NCI-H510A (cell line): Measurements from ENCODE around the gene SLC6A11.

ENCODE experiments used
- DNase-seq: peaks from one replicate; lab custom pipeline; 2025; lab: John Stamatoyannopoulos, UW

Gene SLC6A11

DNA sequence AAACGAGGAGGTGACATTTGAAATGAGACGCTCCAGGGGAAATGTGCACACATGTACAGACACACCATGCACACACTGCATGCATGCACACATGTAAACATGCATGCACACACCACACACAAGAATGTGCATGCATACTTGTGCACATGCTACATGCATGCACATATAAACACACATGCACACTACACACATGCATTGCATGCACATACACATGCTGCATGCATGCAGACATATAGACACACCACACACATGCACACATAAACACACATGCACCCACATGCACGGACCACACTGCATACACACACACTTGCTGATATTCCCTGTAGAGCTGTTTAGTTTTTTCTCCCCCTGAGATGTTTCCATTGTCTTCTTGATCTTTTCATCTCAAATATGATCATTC lies 138.7 kb downstream of the SLC6A11 start:
- DNase-seq = no peak

DNA sequence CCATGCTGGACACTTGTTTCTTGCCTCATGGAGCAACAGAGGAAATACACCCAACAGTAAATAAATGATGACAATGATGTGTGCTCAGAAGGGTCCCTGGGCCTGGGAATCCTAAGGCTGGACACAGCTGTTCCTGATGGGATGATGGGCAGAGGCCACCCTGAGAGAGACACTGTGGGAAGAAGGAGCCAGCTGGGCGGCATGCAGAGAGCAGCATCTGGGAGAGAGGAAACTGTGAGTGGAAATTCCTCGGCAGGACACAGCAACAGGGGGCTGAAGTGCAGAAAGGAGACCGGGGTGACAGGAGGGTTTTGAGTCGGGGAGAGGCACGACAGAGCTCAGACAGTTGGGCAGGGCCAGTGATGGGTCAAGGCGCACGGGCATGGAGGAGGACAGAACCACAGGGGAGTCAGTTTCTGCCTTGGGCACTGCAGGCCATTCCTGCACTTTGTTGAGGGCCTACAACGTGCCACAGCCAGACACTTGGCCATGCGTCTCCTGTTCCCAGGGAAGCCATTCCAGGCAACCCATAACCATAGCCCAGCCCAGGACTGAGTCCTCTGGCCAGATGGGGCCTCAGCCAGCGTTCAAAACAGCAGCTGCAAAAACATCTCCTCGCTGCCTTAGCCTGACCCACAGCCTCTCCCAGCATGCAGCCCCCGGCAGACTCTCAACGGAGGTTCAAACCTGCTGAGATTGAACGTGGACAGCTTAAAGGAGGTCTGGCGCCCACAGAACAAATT lies 139.9 kb downstream of the SLC6A11 start:
- no peak for DNase-seq

DNA sequence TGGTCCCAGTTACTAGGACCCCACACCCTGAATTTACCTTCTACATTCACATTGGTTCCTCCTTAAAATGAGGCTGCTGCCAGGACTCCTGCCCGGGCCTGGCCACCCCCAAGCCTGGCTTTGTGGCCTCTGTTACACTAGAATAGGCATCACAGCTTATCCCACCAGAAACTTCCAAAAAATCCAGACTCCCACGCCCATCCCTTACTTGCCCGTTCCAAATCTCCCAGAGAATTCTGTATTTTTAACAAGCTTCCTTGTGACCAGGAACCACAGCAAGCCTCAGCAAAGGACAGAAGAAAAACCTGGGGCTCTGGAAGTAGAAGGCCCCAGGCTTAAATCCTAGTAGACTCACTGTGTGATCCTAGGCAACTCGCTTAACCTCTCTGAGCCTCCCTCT lies 140.5 kb downstream of the SLC6A11 start:
- DNase-seq = no peak

DNA sequence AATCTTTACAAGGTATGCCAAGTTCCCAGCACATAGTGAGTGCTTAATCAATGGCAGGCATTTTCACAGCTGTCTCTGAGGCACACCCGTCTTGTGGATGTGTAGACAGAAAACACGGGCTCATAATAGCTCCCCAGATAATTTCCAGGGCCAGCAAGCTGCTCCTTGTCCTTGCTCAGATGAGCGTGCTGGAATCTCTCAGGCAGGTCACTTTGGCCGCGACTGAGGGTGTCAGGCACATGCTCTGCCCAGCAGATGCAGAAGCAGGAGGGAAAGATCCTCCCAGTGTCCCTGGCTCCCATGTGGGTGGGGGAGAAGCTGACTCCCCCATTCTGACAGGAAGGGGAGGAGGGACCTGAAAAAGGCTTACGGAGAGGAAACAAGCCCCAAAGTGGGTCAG lies 141.0 kb downstream of the SLC6A11 start:
- no peak for DNase-seq

DNA sequence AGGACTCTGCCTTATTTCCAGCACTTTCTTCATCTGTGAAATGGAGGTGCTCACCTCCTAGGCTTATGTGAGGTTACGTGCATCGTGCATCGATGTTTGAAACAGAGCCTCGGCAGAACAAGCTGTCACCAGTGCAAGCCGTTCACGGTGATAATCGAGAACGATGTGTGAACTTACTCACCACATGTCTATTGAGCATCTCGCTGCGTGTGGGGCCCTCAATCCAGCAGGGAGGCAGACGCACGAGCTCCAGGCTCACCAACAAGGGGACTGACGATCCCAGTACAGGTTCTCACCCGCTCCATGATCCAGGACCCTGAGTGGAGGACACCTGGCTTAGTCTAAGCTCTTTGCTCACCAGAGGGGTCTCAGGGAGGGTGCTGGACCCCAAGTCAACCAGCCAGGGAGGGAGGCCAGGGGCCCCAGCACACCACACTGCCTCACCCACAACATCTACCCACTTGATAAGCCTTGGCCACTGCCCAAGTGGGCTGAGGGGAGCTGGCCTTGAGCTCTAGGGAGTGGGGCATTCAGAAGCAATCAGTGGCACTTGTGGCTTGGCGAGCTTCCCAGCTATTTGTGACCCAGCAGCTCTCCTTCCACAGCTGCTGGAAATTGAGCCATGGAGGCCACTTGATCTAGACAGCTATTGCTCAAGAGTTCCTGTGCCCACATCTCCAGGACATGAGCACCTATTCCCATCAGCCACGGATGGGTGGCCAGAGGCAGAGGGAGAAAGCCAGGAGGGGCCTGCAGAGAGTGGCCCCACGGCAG lies 142.1 kb downstream of the SLC6A11 start:
- no peak for DNase-seq

DNA sequence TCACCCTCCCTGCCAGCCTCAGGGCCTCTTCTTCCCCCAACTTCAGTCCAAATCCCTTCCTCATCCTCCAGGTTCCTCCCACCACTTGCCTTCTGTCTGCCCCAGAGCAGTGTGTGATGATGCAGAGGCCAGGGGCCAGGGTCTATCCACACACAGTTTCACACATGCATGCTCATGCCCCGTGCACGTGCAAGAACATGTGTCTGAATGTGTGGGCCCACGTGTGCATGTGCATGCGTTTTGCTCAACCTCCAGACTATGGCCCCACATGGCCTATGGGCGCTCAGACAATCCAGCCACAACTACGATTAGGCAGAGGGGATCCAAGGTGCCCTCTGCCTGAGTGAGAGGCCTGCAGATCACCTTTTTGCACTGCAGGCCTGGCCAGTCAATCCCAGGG lies 144.2 kb downstream of the SLC6A11 start:
- no peak for DNase-seq

DNA sequence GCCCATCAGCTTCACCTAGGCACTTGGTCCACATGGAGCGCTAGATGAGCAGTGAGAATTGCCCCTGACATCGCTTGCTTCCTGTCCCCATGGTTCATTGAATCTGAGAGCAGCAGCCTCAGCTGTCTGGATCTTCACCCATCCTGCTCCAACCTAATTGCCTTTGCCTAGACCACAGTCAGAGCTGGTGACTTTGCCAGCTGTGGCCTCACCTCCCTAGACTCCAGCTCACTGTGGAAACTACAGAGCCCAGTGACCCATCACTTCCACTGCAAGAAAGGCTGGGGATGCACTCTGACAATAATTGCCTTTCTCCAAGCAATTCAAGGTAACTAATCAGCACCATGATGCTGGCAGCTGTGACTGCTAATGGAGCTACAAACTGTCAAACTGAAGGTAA lies 145.9 kb downstream of the SLC6A11 start:
- no peak for DNase-seq

DNA sequence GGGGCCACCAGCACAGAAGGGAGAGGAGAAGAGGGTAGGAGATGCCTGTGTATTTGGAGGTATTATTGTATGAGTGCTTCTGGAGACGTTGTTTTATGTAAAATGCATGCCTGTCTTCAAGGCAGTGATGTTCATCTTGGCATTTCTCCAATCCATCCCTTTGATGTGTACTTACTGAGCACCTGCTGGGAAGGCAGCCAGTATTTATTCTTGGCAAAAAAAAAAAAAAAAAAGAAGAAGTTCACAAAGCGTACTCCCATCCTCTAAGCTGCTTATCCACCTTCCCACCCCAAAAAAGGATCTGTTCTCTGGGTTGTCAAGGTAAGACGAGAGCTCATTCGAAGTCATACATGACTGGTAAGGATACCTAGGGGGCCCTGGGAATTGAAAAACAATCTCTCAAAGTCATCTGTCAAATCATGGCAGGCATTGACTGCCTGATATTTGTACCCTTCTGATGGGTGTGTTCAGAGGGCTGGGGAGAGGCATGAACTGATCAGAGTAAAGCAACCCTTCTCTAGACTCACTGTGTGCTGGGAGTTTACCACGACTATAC lies 146.5 kb downstream of the SLC6A11 start:
- no peak for DNase-seq

DNA sequence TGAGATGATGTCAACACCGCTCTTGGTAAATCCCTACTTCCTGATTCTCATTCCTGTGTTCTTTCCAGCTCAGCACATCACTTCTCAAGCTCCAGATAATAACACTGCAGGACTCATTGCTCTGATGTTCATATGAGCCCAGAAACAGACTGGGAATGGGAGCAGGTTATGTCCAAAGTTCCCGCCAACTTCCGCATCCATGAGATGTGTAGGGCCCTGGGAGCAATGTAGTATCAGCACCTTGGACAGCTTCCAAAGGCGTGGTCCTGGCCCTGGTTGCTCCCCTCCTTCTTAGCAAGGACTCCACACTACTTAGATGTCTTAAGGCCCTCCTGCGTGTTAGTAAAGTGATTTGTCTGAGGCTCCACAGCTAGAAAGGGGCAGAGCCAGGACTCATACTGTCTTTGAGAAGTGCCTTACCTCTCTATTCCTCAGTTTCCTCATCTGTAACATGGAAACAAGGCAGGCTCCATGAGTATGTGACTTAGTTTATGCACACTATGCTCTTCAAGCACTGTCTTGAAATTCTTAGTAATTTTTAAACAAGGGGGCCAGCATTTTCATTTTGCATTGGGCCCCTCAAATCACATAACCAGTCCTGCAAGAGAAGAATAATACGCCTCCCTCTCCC lies 148.6 kb downstream of the SLC6A11 start:
- DNase-seq = no peak

DNA sequence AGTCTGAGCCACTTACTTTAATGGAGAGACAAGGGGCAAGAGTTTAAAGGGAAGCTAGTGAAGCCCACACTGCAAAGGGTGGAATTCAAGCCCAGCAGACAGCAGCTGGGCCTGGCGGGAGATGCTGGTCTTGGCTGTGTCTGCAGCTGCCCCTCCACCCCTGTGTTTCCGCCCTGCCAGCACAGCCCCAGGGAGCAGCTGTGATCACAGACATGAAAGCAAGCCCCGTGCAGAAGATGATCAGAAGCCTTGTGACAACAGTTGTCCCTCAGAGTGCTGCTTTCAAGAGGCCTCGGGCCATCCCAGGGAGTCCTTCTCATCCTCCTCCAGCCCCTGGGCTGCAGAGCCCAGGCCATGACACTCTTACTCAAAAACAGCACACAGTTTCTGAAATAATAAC lies 152.4 kb downstream of the SLC6A11 start:
- no peak for DNase-seq

DNA sequence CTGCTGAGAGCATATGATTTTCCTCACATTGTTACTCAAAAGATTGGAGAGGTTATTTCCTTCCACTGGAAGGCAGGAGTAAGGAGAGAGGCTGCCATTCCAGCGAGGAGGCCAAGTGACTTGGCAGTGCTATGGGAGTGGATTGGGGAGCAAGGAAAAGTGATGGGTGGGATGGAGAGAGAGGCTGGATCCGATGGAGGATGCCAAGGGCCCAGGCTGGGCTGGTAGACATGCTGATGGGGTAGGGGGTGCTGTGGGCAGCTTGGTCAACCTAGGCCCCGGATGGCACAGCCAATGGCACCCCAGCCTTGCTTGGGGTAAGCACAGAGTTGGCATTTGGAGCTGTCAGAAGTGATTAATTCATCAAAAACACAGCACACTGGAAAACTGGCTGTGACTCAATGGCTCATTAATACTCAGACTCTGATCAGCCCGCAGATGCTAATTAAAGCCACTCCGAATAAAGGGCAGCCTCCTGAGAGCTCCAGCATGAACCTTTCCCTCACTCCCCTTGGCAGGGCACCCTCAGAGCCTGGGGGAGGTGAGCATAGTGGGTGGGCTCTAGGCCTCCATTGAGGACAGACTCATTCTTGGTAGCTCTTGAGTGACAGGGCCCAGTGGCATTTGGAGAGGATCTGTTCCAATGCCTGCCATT lies 154.4 kb downstream of the SLC6A11 start:
- DNase-seq = no peak

DNA sequence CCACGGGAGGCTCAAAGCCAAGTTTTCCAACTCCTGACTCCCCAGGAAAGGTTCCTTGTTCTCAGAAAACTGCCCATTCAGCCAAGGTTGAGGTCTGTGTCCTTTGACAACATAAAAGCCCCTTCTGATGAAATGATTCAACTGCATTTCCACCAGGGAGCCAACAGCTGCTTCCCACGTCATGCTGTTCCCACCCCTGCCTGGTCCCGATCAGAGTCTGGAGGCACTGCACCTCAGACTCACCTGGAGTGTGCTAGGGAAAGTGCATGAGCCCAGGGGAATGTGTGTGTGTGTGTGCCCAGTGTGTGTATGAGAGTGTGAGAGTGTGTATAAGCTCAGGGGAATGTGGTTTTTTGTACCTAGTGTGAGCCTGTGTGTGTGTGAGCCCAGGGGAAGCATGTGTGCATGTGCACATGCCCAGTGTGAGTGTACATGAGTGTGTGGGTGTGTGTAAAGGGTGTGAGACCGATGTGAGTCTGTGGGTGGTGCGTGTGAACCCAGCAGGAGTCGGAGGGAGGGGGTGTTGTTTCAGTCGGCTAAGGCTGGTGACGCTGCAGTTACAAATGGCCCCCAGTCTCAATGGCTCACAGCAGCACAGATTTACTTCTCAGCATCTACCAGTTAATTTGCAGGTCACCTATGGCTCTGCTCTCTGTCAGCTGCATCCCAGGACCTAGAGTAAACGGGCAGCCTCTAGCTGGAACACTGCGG lies 156.2 kb downstream of the SLC6A11 start:
- DNase-seq = no peak

DNA sequence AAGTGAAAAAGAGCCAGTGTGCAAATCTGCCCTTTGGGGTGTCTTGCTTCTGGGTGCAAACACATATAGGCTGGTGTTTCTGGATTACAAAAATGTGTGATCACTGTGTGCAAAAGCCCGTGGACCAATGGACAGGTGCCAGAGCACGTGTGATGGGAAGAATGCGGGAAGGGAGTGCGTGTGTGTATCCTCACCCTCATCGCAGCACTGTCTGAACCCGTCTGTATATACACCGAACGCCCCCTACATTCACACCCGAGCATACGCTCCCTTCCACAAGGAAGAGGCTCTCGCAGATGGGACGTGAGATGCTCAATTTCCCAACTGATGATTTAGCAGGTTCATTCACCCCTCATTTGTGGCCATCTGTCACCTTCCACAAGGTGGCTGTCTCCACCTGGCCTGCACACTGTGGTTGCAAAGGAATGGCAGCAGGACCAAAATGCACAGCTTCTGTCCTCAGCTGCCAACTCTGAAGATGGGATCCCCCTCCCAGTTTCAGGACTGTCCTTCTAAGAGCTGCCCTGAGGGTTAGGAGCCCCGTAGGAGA lies 157.1 kb downstream of the SLC6A11 start:
- no peak for DNase-seq

DNA sequence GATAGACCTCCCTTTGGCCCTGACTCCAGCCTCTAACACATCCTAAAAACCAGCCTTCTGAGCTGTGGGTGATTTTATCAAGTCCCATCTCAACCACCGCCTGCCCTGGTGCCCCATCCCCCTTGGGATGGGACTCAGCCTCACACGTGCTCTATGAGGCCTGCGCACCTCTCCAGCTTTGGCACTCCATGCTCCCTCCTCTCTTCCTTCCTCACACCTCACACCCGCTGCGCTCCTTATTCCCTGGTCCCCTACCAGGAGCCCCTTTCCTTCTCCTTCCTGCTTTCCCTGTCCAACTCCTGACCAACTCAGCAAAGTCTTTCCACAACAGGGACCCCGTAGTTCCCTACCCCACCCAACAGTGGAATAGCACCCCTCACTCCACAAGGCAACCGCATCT lies 158.1 kb downstream of the SLC6A11 start:
- no peak for DNase-seq

DNA sequence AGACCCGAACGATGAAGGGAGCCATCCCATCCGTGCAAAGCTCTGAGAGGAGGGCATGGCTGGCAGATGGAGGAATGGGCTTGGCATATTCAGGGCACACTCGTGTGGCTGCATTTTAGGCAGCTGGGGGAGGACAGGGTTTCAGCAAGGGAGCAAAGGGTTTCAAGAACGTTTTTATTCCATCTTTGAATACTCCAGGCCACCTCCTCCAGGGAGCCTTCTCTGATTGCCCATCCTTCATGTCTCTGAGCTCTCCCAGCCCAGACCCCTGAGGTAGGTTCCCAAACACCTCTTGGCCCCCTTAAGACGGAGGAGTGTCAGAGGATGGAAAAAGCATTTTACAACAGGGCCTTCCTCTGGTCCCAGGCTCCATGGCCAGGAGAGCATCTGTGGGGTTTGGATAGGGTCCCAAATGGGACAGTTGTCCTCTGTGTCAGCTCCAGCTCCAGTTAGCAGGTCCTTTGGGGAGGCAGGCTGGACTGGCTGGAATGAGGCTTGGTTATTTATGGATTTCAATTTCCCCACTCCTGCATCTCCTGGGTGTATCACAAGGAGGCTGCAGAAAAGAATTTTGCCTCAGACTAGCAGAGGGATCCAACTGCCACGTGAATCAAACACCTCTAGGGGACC lies 158.8 kb downstream of the SLC6A11 start:
- no peak for DNase-seq

DNA sequence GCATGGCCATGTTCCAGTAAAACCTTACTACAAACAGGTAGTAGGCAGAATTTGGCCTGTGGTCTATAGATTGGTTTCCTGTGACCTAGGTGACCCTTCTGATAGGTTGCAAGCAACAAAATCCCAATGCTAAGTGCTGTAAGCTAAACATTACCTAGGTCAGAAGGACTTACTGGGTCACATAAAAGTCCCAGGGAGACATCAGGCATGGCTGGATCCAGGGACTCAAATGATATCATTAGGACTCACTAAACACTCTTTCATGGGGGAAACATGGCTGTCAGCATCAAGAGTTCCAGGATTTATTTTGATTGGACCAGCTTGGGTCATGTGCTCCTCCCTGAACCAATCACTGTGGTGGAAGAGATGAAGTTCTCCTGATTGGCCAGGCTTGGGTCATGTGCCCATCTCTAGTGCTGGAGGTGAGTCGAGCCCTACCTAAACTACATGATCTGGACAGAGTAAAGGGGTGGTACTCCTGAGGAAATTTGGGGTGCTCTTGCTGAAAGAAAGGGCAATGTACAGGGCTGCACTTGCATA lies 159.7 kb downstream of the SLC6A11 start:
- DNase-seq = no peak

DNA sequence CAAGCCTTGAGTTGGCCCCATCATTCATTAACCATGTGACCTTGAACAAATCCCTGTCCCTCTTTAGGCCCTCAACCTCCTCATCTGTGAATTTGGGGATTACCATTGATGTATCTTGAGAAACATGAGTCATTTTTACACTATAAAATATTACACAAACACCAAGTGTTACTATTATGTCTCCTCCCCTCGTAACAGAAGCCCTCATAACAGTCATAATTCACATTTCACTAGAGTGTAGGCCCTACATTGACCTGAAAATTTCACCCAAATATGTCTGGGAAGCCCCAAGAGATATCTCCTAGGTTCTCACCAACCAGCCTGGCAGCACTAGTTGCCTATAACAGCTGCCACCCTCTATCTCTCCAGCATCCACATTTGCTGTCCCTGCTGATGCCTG lies 160.7 kb downstream of the SLC6A11 start:
- DNase-seq = no peak

DNA sequence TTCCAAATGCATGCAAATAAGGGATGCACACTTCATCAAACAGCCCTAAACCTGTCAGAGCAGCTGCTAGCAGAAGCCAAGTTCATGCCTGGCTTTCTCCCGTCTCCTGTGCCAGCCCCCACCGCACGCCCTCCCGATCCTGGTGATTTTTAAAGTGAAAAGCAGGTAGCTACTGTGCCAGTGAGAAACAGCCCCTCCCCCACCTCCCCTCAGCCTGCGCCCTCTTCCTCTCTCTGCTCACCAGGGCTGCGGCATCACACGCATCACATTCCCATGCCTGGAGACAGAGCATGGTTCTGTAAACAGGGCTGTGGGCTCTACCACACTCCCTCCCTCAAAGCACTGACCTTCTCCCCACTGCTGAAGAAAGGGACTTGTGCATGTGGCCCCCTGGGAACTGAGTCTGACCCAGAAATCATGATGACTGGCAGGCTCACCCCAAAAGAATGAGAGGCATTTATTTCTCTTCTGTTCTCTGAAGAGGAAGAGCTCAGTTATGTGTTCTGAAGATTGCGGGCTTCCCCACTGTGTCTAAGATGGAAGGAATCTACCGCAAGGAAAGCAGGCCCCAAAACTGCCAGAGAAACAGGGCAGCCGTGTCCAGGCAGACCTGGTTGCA lies 162.0 kb downstream of the SLC6A11 start:
- no peak for DNase-seq

DNA sequence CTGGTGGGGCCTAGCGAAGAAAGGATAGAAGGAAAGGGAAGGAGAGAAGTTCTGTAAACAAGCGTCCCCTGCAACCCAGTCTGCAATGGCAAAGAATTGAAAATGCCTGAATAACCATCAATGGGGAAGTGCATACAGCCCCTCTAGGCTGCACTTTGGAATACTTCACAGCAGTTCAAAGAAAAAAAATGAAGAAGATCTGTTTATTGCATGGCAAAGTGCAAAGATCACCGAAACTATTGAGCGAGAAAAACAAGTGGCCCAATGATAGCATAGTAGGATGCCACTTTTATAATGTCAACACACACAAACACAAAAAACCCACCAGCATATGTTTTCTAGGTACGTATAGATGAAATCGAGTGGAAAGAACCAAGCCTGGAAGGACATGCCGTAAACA lies 162.9 kb downstream of the SLC6A11 start:
- DNase-seq = no peak

DNA sequence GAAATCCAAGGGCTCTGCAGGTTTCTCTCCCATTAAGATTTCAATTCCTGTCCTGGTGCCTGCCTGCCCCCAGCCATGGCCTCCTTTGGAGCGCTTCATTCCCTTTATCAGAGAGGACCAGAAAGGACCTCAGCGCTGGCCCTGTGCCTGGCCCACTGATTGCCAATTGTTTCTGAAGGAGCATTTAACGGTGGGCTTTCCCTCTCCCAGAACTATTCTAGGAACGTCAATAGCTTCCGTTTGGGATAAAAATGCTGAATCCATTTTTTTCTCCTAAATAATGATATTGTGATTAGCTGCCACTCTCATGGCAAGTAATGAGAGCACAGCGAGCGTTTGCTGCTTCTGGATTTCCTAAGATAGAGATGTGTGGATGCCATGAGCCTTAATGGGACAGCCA lies 164.3 kb downstream of the SLC6A11 start:
- DNase-seq = no peak
